ENCODE results near the gene ASCL5. TPM values are rescaled to one million over a fixed set of nuclear protein-coding genes. Genes with fewer than 3 reads are reported as not detected.

ASCL5 gene, protein sequence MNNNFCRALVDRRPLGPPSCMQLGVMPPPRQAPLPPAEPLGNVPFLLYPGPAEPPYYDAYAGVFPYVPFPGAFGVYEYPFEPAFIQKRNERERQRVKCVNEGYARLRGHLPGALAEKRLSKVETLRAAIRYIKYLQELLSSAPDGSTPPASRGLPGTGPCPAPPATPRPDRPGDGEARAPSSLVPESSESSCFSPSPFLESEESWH
- not detected in 2 replicates for total RNA-seq

DNA sequence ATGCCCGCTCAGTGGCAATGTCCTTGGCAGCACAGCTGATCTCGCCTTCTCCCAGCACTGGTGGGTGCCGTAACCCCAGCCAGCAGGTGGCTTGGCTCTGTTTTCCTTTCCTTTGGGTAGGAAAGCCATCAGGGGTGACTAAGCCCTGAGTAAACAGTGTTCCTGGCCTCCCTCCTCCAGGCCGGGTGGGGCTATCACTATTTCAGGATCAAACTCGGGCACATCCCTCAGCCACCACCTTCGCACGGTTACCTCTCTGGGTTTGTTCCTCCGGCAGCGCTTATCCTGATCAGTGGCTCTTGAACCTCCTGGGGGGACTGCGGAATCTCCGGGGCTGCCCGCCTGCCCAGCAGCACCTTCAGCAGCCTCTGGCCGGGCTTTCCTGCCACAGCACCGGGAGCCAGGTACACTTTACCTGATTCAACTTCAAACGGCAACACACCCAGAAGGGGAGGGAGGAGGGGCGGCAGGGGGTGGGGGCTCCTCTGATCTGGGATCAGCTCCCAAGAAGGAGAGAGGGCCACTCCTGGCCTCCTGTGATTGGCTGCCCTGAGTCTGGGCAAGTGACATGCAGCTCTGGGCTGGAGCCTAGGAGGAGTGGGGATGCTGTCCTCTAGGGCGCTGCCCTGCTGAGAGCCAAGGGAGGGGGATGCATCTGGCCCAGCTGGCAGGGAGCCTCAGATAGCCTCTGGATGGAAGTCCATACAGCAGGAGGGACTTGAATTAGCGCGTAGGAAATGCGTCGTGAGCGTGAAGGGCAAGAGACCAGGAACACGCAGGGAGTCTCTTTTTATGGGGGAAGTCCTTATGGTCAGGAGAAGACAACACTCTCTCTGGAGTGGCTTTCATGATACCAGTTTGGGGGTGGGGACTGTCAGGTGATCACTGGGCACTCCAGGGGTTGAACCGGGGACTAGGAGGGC lies at the start of gene ASCL5:
TSS of gene ASCL5 (minus strand) at position 353 of the 923 bp plus-strand sequence. CDS start 11,812 bp downstream, outside the sequence.

DNA sequence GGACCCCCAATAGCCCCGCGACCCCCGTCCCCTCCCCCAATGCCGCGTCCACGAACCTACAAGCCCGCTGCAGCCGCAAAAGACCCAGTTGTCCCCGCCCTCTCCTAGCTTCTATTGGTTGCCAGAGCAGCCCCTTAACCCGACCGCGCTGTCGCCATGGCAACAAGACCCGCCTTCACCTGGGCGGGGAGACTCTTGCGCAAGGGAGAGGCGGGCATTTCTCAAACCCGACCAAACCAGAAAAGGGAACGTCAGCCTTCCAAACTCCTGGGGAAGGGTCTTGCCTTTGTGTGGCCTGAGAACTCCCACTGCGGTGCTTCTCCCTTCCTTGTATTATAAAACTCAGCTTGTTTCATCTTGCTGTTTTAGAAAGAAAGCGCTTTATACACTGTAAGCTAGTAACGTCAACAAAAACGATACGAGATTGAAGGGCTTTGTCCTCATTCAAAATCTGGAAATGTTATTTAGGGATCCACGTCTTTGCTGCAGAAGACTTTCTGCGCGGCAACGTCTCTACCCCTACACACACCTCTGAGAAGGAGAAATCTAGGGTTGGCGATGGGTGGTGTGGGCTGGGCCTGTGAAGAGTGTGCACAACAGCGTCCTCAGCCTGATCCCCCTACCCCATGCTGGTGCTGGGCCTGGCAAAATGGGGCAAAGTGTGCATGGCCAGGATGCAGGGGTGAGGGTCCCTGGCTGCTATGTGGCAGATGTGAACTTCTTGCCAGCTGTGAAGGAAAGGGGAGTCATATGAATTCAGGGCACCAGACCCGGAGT lies 27.6 kb upstream of the ASCL5 start, which contains the start of gene TMEM9:
TSS of gene TMEM9 (minus strand) at position 86 of the 777 bp plus-strand sequence. CDS start 551 bp downstream, outside the sequence.

DNA sequence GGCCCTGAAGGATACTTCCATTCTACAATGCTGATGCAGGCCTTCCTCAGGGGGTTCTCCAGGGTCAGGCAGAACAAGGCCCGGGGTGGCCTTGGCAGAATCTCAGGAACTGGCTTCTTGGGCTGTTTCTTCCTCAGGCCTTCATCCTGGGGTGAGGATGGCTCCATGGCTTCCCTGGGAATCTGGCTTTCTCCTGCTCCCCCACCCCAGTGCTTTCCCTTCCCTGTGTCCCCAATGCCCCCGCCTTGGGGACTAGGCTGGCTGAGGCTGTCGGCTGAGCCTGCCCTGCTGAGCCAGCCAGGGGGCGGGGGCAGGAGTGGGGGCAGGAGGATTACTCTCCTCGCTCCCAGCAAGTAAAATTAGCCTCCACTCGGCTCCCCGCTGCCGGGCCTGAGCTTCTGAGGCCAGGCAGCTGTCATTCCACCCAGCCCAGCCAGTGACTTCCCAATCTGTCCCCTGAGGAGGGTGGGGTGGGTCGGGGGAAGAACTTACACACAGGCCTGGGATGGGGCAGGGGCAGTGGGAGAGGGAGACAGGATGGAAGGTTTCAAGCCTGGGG lies 14.7 kb downstream of the ASCL5 start, which contains the start of gene CACNA1S:
TSS of gene CACNA1S (minus strand) at position 254 of the 559 bp plus-strand sequence. CDS start at position 167, 87 bp downstream.

Other genes with a start within 250 kb of the ASCL5 start
- gene INAVA, start 232.3 kb downstream of the ASCL5 start, total RNA-seq: 2.4 and 6.9 TPM in 2 replicates
- under 0.01 and 0.22 TPM in 2 replicates for gene KIF21B, start 103.5 kb downstream of the ASCL5 start, total RNA-seq
- not detected in 2 replicates for gene CACNA1S, start 14.8 kb downstream of the ASCL5 start, total RNA-seq
- gene TMEM9, start 27.3 kb upstream of the ASCL5 start, total RNA-seq: 44.0 and 53.1 TPM in 2 replicates
- not detected in 2 replicates for gene IGFN1, start 63.6 kb upstream of the ASCL5 start, total RNA-seq
- 48.3 and 106 TPM in 2 replicates for gene PKP1, start 156.3 kb upstream of the ASCL5 start, total RNA-seq